Measurements from ENCODE around the gene THAP11. TPM values are rescaled to one million over a fixed set of nuclear protein-coding genes. Genes with fewer than 3 reads are reported as not detected.

Gene THAP11
- total and polyA plus RNA-seq, 2 of the 13 experiments (the other 11 are each of a cell fraction or from before 2014, with no cell fraction given) = 44.2 to 53.4 TPM

- no peak for TF ChIP-seq STAT6 (CRISPR knock-in tag; IDR thresholded peaks at IDR 0.05; ENCODE audit: borderline replicate concordance)
- peak; percentile 52; the same call in 1 of the 2 replicates for TF ChIP-seq MYPOP (CRISPR knock-in tag; IDR thresholded peaks at IDR 0.05)
- TF ChIP-seq ZNF629 (CRISPR knock-in tag; conservative IDR thresholded peaks at IDR 0.05) = no peak
- peak; percentile 82 for TF ChIP-seq FOXO1 (CRISPR knock-in tag; IDR thresholded peaks at IDR 0.05)
- TF ChIP-seq JARID2 (CRISPR knock-in tag; IDR thresholded peaks at IDR 0.05; ENCODE audit: insufficient replicate concordance) = no peak
- no peak for TF ChIP-seq TFDP2 (CRISPR knock-in tag; IDR thresholded peaks at IDR 0.05)
- no peak for TF ChIP-seq HCFC1 (IDR thresholded peaks at IDR 0.05; ENCODE audit: low read depth, low read length)
- no peak for TF ChIP-seq SRSF4 (IDR thresholded peaks at IDR 0.05; ENCODE audit: low read depth, low read length, poor library complexity, severe bottlenecking)
- no peak for TF ChIP-seq ZNF224 (CRISPR knock-in tag; IDR thresholded peaks at IDR 0.05)
- TF ChIP-seq KDM5A (IDR thresholded peaks at IDR 0.05; ENCODE audit: borderline replicate concordance, low read length) = no peak
- TF ChIP-seq ZNF768 (CRISPR knock-in tag; IDR thresholded peaks at IDR 0.05) = no peak
- no peak for TF ChIP-seq ZNF703 (CRISPR knock-in tag; IDR thresholded peaks at IDR 0.05; ENCODE audit: borderline replicate concordance)
- peak; percentile 70 for TF ChIP-seq HDAC1 (CRISPR knock-in tag; IDR thresholded peaks at IDR 0.05)
- TF ChIP-seq BRD4 (CRISPR knock-in tag; IDR thresholded peaks at IDR 0.05) = no peak
- peak; percentile 57 for TF ChIP-seq PATZ1 (CRISPR knock-in tag; IDR thresholded peaks at IDR 0.05)
- TF ChIP-seq ZNF33B (CRISPR knock-in tag; IDR thresholded peaks at IDR 0.05) = no peak
- no peak; the same call in 1 of the 2 replicates for TF ChIP-seq BCL6 (CRISPR knock-in tag; IDR thresholded peaks at IDR 0.05)
- no peak for TF ChIP-seq KAT7 (CRISPR knock-in tag; IDR thresholded peaks at IDR 0.05; ENCODE audit: borderline replicate concordance)
- TF ChIP-seq NFKBIZ (CRISPR knock-in tag; IDR thresholded peaks at IDR 0.05) = no peak; the same call in 1 of the 2 replicates
- peak; percentile 40; the same call in 1 of the 2 replicates for TF ChIP-seq MIXL1 (CRISPR knock-in tag; IDR thresholded peaks at IDR 0.05)
- TF ChIP-seq ZSCAN12 (CRISPR knock-in tag; IDR thresholded peaks at IDR 0.05) = no peak
- TF ChIP-seq KLF11 (CRISPR knock-in tag; IDR thresholded peaks at IDR 0.05) = no peak
- TF ChIP-seq JUN (CRISPR knock-in tag; IDR thresholded peaks at IDR 0.05) = no peak
- TF ChIP-seq CBX5 (CRISPR knock-in tag; IDR thresholded peaks at IDR 0.05; ENCODE audit: borderline replicate concordance) = peak; percentile 52; the same call in 1 of the 2 replicates
- no peak for TF ChIP-seq ZFP62 (CRISPR knock-in tag; IDR thresholded peaks at IDR 0.05)
Measured at GRCh38 chr16:67857547-67858233, 15.6 kb downstream of the THAP11 start (continued).

Data from HepG2 (cell line).